Naive thymus-derived CD4-positive, alpha-beta T cell (primary cell): ENCODE measurements around the gene SEPTIN12. TPM values are rescaled to one million over a fixed set of nuclear protein-coding genes. Genes with fewer than 3 reads are reported as not detected.

ENCODE experiments used
- ATAC-seq: fragments of 150-1000 bp; cut with Tn5 transposase; 2 replicates; pipeline ENCODE4 v1.10.0; 2021; ENCODE audit warnings: mild to moderate bottlenecking, moderate library complexity
- CTCF ChIA-PET: fragments of 350-600 bp; sonication (Branson Sonifier 250); formaldehyde crosslinking; loops from one replicate; lab custom pipeline; 2021; ENCODE audit warnings: antibody characterized with exemption; lab: Charles Lee
- POLR2A ChIA-PET: fragments of 350-600 bp; sonication (Branson Sonifier 250); formaldehyde crosslinking; loops from one replicate; lab custom pipeline; 2021; ENCODE audit warnings: antibody characterized with exemption, inconsistent platforms; lab: Charles Lee
- DNase-seq, 9 donors: peaks; one replicate each; pipeline versions ENCODE4 v3.0.0 to v3.0.0-alpha.2; 2020 to 2022; ENCODE audit warnings: mixed read lengths in 1 of 9
- H3K27ac ChIP-seq: one replicate; pipeline ENCODE4 v1.7.0; 2013; ENCODE audit warnings: mild to moderate bottlenecking, low read depth, low read length, moderate library complexity
- H3K27me3 ChIP-seq, 2 donors: one replicate each; pipeline ENCODE4 v1.7.0; 2013; ENCODE audit warnings: low read length in 2 of 2, mild to moderate bottlenecking in 2 of 2, moderate library complexity in 2 of 2; ENCODE audit not compliant: control insufficient read depth in 2 of 2, insufficient read depth in 2 of 2
- H3K36me3 ChIP-seq, 3 experiments: 1 replicate in 2 of 3; 2 replicates in 1 of 3; pipeline ENCODE4 v1.7.0; 2013; ENCODE audit warnings: low read length in 3 of 3, mild to moderate bottlenecking in 3 of 3, moderate library complexity in 1 of 3; ENCODE audit not compliant: insufficient read depth in 3 of 3, control insufficient read depth in 2 of 3
- H3K4me1 ChIP-seq, 2 donors: one replicate each; pipeline ENCODE4 v1.7.0; 2013; ENCODE audit warnings: low read length in 2 of 2, mild to moderate bottlenecking in 2 of 2, moderate library complexity in 1 of 2; ENCODE audit not compliant: control insufficient read depth in 2 of 2, insufficient read depth in 2 of 2
- H3K4me3 ChIP-seq: 2 replicates; pipeline ENCODE4 v1.7.0; 2013; ENCODE audit warnings: mild to moderate bottlenecking, low read length
- H3K9me3 ChIP-seq, 3 experiments: 1 replicate in 2 of 3; 2 replicates in 1 of 3; pipeline ENCODE4 v1.7.0; 2013; ENCODE audit warnings: low read length in 3 of 3; ENCODE audit not compliant: control insufficient read depth in 2 of 3
- H3K27ac Mint-ChIP-seq, 9 donors: one replicate each; pipeline ENCODE4 v1.8.0; 2020 to 2022; ENCODE audit warnings: mixed read lengths in 9 of 9, mild to moderate bottlenecking in 8 of 9, moderate library complexity in 5 of 9, inconsistent platforms in 2 of 9
- H3K27me3 Mint-ChIP-seq, 5 donors: one replicate each; pipeline ENCODE4 v1.8.0; 2021 to 2022; ENCODE audit warnings: mixed read lengths in 5 of 5, mild to moderate bottlenecking in 1 of 5
- H3K36me3 Mint-ChIP-seq, 5 donors: one replicate each; pipeline ENCODE4 v1.8.0; 2020 to 2022; ENCODE audit warnings: mixed read lengths in 5 of 5, mild to moderate bottlenecking in 3 of 5, inconsistent platforms in 1 of 5
- H3K4me1 Mint-ChIP-seq, 7 donors: one replicate each; pipeline ENCODE4 v1.8.0; 2020 to 2022; ENCODE audit warnings: mixed read lengths in 7 of 7, mild to moderate bottlenecking in 3 of 7, inconsistent platforms in 1 of 7
- H3K4me3 Mint-ChIP-seq, 10 donors: one replicate each; pipeline ENCODE4 v1.8.0; 2020 to 2022; ENCODE audit warnings: mild to moderate bottlenecking in 10 of 10, mixed read lengths in 10 of 10, moderate library complexity in 6 of 10, inconsistent platforms in 2 of 10
- H3K9me3 Mint-ChIP-seq, 11 donors: one replicate each; pipeline ENCODE4 v1.8.0; 2020 to 2022; ENCODE audit warnings: mixed read lengths in 11 of 11, mild to moderate bottlenecking in 4 of 11, inconsistent platforms in 1 of 11, moderate library complexity in 1 of 11
- intact Hi-C, 2 donors: fragments of 100-400 bp; cut with micrococcal nuclease; formaldehyde crosslinking; loops; one replicate each; pipeline ENCODE4 v1.15.1; 2023
- polyA plus RNA-seq, 2 donors: library from polyadenylated mRNA; unstranded; fragments of 300-500 nt; fragmentation: Illumina TruSeq; gene quantifications; one replicate each; pipeline ENCODE4 v1.2.3, GENCODE V29; 2021
- total RNA-seq, 6 experiments: library from RNA in 5 of 6; stranded (reverse) in 5 of 6; gene quantifications; 1 replicate in 5 of 6; 2 replicates in 1 of 6; pipeline ENCODE4 v1.2.3 and lab custom pipeline; 2021 to 2026

SEPTIN12 gene
- total and polyA plus RNA-seq, 7 experiments from 2014 or later: not detected

- H3K9me3 Mint-ChIP-seq: no peaks in the 10 kb centered on the region
- H3K9me3 ChIP-seq: no peaks in the 10 kb centered on the region
- intact Hi-C loops: loop anchor here (1.0 to 10.0 kb wide), 13 partner anchors 32 to 460 kb away; partner anchors contain the start of genes GLYR1 (in 2 of the 2), NUDT16L1 (in 2 of the 2), ROGDI (in 2 of the 2) and UBN1 (in 2 of the 2)
- no peaks in the 10 kb centered on the region for H3K27me3 ChIP-seq
- ATAC-seq (peak; percentile 86), DNase-seq (peak; percentile 86 to 95 (median 92))
- POLR2A ChIA-PET: interaction anchor here (0.7 to 2.9 kb wide), 22 partner anchors 9 to 319 kb away, joined by 3 to 41 read pairs (median 4); partner anchors contain the start of genes CORO7, GLYR1, MGRN1 and NAGPA
- peaks cover 0 to 10% (median 0%) of the 10 kb centered on the region in 3 experiments for H3K36me3 ChIP-seq
- H3K4me1 ChIP-seq: peaks cover 6 to 9% of the 10 kb centered on the region in 2 donors
- peaks cover 9 to 32% (median 20%) of the 10 kb centered on the region in 7 donors for H3K4me1 Mint-ChIP-seq
- H3K27ac Mint-ChIP-seq: peak overlapping the region; percentile 73 to 92 (median 90)
- H3K4me3 ChIP-seq: peak overlapping the region; percentile 98
- peak overlapping the region; percentile 84 to 96 (median 92) for H3K4me3 Mint-ChIP-seq
- peaks cover 0 to 3% (median 0%) of the 10 kb centered on the region in 5 donors for H3K27me3 Mint-ChIP-seq
- H3K36me3 Mint-ChIP-seq: peaks cover 0 to 6% (median 3%) of the 10 kb centered on the region in 5 donors
- CTCF ChIA-PET: interaction anchor here (0.6 to 1.7 kb wide), 7 partner anchors 32 to 1315 kb away, joined by 3 to 8 read pairs (median 3); partner anchors contain the start of genes MGRN1, ROGDI and ZNF500
- H3K27ac ChIP-seq: peak overlapping the region; percentile 79
Observed at GRCh38 chr16:4734730-4735535, 53.2 kb downstream of the SEPTIN12 start.

GRCh38 chr16:4734063-4734729 is 53.9 kb downstream of the SEPTIN12 start, which contains the start of the genes ANKS3 and DNAAF8:
Gene ANKS3 (minus strand): TSS chr16:4734271. CDS start chr16:4730149, 4,122 bp downstream.
Gene DNAAF8 (plus strand): TSS chr16:4734537. CDS start chr16:4736515, 1,978 bp downstream.
- intact Hi-C loops: loop anchor here (1.0 to 10.0 kb wide), 13 partner anchors 33 to 459 kb away; partner anchors contain the start of genes GLYR1 (in 2 of the 2), NUDT16L1 (in 2 of the 2), ROGDI (in 2 of the 2) and UBN1 (in 2 of the 2)
- peaks cover 0 to 3% (median 0%) of the 10 kb centered on the region in 5 donors for H3K27me3 Mint-ChIP-seq
- ATAC-seq (peak; percentile 86), DNase-seq (peak; percentile 72 to 90 (median 79))
- Histone ChIP-seq H3K4me1 (peaks cover 6 to 9% of the 10 kb centered on the region in 2 donors), H3K36me3 (peaks cover 0 to 17% (median 0%) of the 10 kb centered on the region in 3 experiments), H3K4me3 (peak within 1 kb of the TSS; percentile 98), H3K27ac (peak within 1 kb of the TSS; percentile 79), H3K27me3 (no peaks in the 10 kb centered on the region), H3K9me3 (no peaks in the 10 kb centered on the region)
- no peaks in the 10 kb centered on the region for H3K9me3 Mint-ChIP-seq
- ChIA-PET CTCF (interaction anchor here (0.5 to 1.7 kb wide), 9 partner anchors 33 to 1314 kb away, joined by 3 to 8 read pairs (median 4); partner anchors contain the start of genes MGRN1, ROGDI and ZNF500), POLR2A (interaction anchor here (0.6 to 2.9 kb wide), 22 partner anchors 10 to 319 kb away, joined by 3 to 41 read pairs (median 4); partner anchors contain the start of genes CORO7, GLYR1, MGRN1 and NAGPA)
- peak within 1 kb of the TSS; percentile 73 to 92 (median 90) for H3K27ac Mint-ChIP-seq
- peak within 1 kb of the TSS; percentile 84 to 96 (median 92) for H3K4me3 Mint-ChIP-seq
- H3K36me3 Mint-ChIP-seq: peaks cover 0 to 9% (median 3%) of the 10 kb centered on the region in 5 donors
- peaks cover 9 to 32% (median 20%) of the 10 kb centered on the region in 7 donors for H3K4me1 Mint-ChIP-seq

- peak in 1 of 9 donors; percentile 18 for DNase-seq
- intact Hi-C loops: loop anchor here (1.0 to 10.0 kb wide), 13 partner anchors 34 to 459 kb away; partner anchors contain the start of genes GLYR1 (in 2 of the 2), NUDT16L1 (in 2 of the 2), ROGDI (in 2 of the 2) and UBN1 (in 2 of the 2)
- H3K4me3 Mint-ChIP-seq: peak overlapping the region; percentile 84 to 96 (median 91)
- H3K36me3 ChIP-seq: peaks cover 0 to 22% (median 2%) of the 10 kb centered on the region in 3 experiments
- peaks cover 0 to 13% (median 3%) of the 10 kb centered on the region in 5 donors for H3K36me3 Mint-ChIP-seq
- no peaks in the 10 kb centered on the region for H3K27me3 ChIP-seq
- no peaks in the 10 kb centered on the region for H3K9me3 ChIP-seq
- peak overlapping the region; percentile 98 for H3K4me3 ChIP-seq
- POLR2A ChIA-PET: interaction anchor here (0.6 to 2.9 kb wide), 14 partner anchors 16 to 318 kb away, joined by 3 to 41 read pairs (median 6); partner anchors contain the start of genes CORO7, GLYR1, NUDT16L1 and ROGDI
- H3K27ac Mint-ChIP-seq: peak overlapping the region in 5 of 9 donors; percentile 49 to 90 (median 76)
- peaks cover 0 to 3% (median 0%) of the 10 kb centered on the region in 5 donors for H3K27me3 Mint-ChIP-seq
- H3K4me1 ChIP-seq: peaks cover 6 to 9% of the 10 kb centered on the region in 2 donors
- H3K27ac ChIP-seq: peak overlapping the region; percentile 79
- ATAC-seq: peak; percentile 1
- CTCF ChIA-PET: interaction anchor here (0.5 to 1.7 kb wide), 7 partner anchors 33 to 429 kb away, joined by 3 to 8 read pairs (median 4); partner anchors contain the start of genes MGRN1, ROGDI and ZNF500
- no peaks in the 10 kb centered on the region for H3K9me3 Mint-ChIP-seq
- H3K4me1 Mint-ChIP-seq: peaks cover 10 to 32% (median 20%) of the 10 kb centered on the region in 7 donors
Observed at GRCh38 chr16:4733747-4734062, 54.4 kb downstream of the SEPTIN12 start.

DNA sequence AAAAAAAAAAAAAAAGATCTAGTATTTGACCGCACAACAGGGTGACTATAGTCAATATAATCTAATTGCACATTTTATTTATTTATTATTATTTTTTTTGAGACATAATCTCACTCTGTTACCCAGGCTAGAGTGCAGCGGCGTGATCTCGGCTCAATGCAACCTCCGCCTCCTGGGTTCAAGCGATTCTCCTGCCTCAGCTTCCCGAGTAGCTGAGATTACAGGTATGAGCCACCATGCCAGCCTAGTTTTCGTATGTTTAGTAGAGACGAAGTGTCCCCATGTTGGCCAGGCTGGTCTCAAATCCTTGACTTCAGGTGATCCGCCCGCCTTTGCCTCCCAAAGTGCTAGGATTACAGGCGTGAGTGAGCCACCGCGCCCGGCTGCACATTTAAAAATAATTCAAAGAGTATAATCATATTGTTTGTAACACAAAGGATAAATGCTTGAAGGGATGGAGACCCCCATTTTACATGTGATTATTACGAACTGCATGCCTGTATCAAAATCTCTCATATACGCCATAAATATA is 54.9 kb downstream of the SEPTIN12 start:
- peak overlapping the region; percentile 98 for H3K4me3 ChIP-seq
- H3K27me3 Mint-ChIP-seq: peaks cover 0 to 3% (median 0%) of the 10 kb centered on the region in 5 donors
- H3K4me1 Mint-ChIP-seq: peaks cover 13 to 32% (median 20%) of the 10 kb centered on the region in 7 donors
- H3K9me3 Mint-ChIP-seq: no peaks in the 10 kb centered on the region
- H3K4me3 Mint-ChIP-seq: peak overlapping the region; percentile 84 to 96 (median 91)
- DNase-seq (no peak), ATAC-seq (no peak)
- peak overlapping the region; percentile 79 for H3K27ac ChIP-seq
- peaks cover 0 to 15% (median 3%) of the 10 kb centered on the region in 5 donors for H3K36me3 Mint-ChIP-seq
- POLR2A ChIA-PET: interaction anchor here (2.3 to 2.9 kb wide), 4 partner anchors 34 to 117 kb away, joined by 16 to 41 read pairs (median 20); partner anchors contain the start of genes GLYR1, NUDT16L1, UBN1 and ZNF500
- H3K27me3 ChIP-seq: no peaks in the 10 kb centered on the region
- CTCF ChIA-PET: no interaction called here
- H3K4me1 ChIP-seq: peaks cover 6 to 9% of the 10 kb centered on the region in 2 donors
- H3K36me3 ChIP-seq: peaks cover 0 to 26% (median 4%) of the 10 kb centered on the region in 3 experiments
- H3K27ac Mint-ChIP-seq: peak overlapping the region in 7 of 9 donors; percentile 29 to 90 (median 54)
- H3K9me3 ChIP-seq: no peaks in the 10 kb centered on the region
- intact Hi-C loops: loop anchor here (5.0 to 10.0 kb wide), 3 partner anchors 71 to 458 kb away; partner anchors contain the start of genes PAM16 (in 1 of the 2) and TFAP4 (in 1 of the 2)

DNA sequence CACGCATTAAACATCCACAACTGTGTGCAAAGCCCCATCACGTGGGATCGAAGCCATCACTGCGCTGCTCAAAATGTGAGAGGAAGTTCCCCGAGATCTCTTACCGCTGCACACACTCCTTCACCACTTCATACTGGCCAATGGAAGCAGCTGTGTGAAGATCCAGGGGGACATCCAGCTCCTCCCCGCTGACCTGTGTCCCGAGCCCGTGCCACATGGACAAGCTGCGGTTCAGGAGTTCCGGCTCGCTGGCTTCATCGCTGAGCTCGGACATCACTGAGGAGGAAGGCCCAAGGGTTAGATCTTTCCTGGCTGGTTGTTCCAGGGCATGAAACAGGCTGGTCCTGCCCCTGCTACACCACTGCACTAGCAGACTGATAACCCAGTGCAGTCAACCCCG is 58.3 kb downstream of the SEPTIN12 start:
- no peak overlapping the region for H3K4me3 Mint-ChIP-seq
- Histone ChIP-seq H3K4me1 (peaks cover 0 to 5% of the 10 kb centered on the region in 2 donors), H3K4me3 (no peak overlapping the region), H3K27me3 (no peaks in the 10 kb centered on the region), H3K27ac (no peak overlapping the region), H3K36me3 (peaks cover 0 to 48% (median 4%) of the 10 kb centered on the region in 3 experiments), H3K9me3 (no peaks in the 10 kb centered on the region)
- no peaks in the 10 kb centered on the region for H3K27me3 Mint-ChIP-seq
- POLR2A ChIA-PET: no interaction called here
- DNase-seq (no peak), ATAC-seq (no peak)
- intact Hi-C loops: loop anchor here (5.0 to 10.0 kb wide), 3 partner anchors 68 to 455 kb away; partner anchors contain the start of genes PAM16 (in 1 of the 2) and TFAP4 (in 1 of the 2)
- peak overlapping the region in 1 of 9 donors; percentile 74 for H3K27ac Mint-ChIP-seq
- peaks cover 0 to 28% (median 3%) of the 10 kb centered on the region in 5 donors for H3K36me3 Mint-ChIP-seq
- CTCF ChIA-PET: interaction anchor here (0.6 kb wide), 1 partner anchor 141 kb away, joined by 3 read pairs; no protein-coding TSS in a partner anchor
- H3K9me3 Mint-ChIP-seq: no peaks in the 10 kb centered on the region
- H3K4me1 Mint-ChIP-seq: peaks cover 7 to 26% (median 14%) of the 10 kb centered on the region in 7 donors
